Rectal smooth muscle tissue (tissue), 1 donor: ENCODE results near the gene DCDC1.

Source experiments
- H3K27ac ChIP-seq: one replicate; pipeline ENCODE4 v1.7.0; 2013; ENCODE audit warnings: low read depth, low read length, inconsistent platforms
- H3K27me3 ChIP-seq: one replicate; pipeline ENCODE4 v1.7.0; 2013; ENCODE audit warnings: low read length; ENCODE audit not compliant: control insufficient read depth, insufficient read depth
- H3K36me3 ChIP-seq: one replicate; pipeline ENCODE4 v1.7.0; 2013; ENCODE audit warnings: low read length; ENCODE audit not compliant: control insufficient read depth, insufficient read depth
- H3K4me1 ChIP-seq: one replicate; pipeline ENCODE4 v1.7.0; 2013; ENCODE audit warnings: low read length; ENCODE audit not compliant: control insufficient read depth, insufficient read depth
- H3K4me3 ChIP-seq: one replicate; pipeline ENCODE4 v1.7.0; 2013; ENCODE audit warnings: low read length
- H3K9ac ChIP-seq: one replicate; pipeline ENCODE4 v1.7.0; 2013; ENCODE audit warnings: low read length

Gene DCDC1

GRCh38 chr11:31160504-31161422, 208.8 kb downstream of the DCDC1 start:
- Histone ChIP-seq H3K9ac (no peak overlapping the region), H3K27ac (no peak overlapping the region), H3K4me1 (no peaks in the 10 kb centered on the region), H3K36me3 (no peaks in the 10 kb centered on the region), H3K4me3 (no peak overlapping the region), H3K27me3 (no peaks in the 10 kb centered on the region)

- Histone ChIP-seq H3K4me1 (no peaks in the 10 kb centered on the region), H3K36me3 (no peaks in the 10 kb centered on the region), H3K27ac (no peak overlapping the region), H3K4me3 (no peak overlapping the region), H3K9ac (no peak overlapping the region), H3K27me3 (no peaks in the 10 kb centered on the region)
Measured at GRCh38 chr11:31150841-31151240, 218.7 kb downstream of the DCDC1 start.

- H3K4me1 ChIP-seq, result no peaks in the 10 kb centered on the region
- H3K27ac ChIP-seq, result no peak overlapping the region
- H3K36me3 ChIP-seq, result no peaks in the 10 kb centered on the region
- no peak overlapping the region for H3K9ac ChIP-seq
- no peak overlapping the region for H3K4me3 ChIP-seq
- no peaks in the 10 kb centered on the region for H3K27me3 ChIP-seq
Measured at GRCh38 chr11:31150011-31150410, 219.5 kb downstream of the DCDC1 start.

GRCh38 chr11:31141789-31142188, 227.8 kb downstream of the DCDC1 start:
- Histone ChIP-seq H3K36me3 (no peaks in the 10 kb centered on the region), H3K27me3 (no peaks in the 10 kb centered on the region), H3K9ac (no peak overlapping the region), H3K4me1 (no peaks in the 10 kb centered on the region), H3K4me3 (no peak overlapping the region), H3K27ac (no peak overlapping the region)

- H3K9ac ChIP-seq, result no peak overlapping the region
- no peaks in the 10 kb centered on the region for H3K4me1 ChIP-seq
- no peak overlapping the region for H3K4me3 ChIP-seq
- no peaks in the 10 kb centered on the region for H3K27me3 ChIP-seq
- no peak overlapping the region for H3K27ac ChIP-seq
- H3K36me3 ChIP-seq, result no peaks in the 10 kb centered on the region
Measured at GRCh38 chr11:31139479-31139878, 230.1 kb downstream of the DCDC1 start.

- H3K36me3 ChIP-seq, result no peaks in the 10 kb centered on the region
Measured at GRCh38 chr11:31132531-31133421, 236.8 kb downstream of the DCDC1 start.

GRCh38 chr11:31131760-31132159, 237.8 kb downstream of the DCDC1 start:
- Histone ChIP-seq H3K9ac (no peak overlapping the region), H3K4me3 (no peak overlapping the region), H3K27me3 (no peaks in the 10 kb centered on the region), H3K36me3 (no peaks in the 10 kb centered on the region), H3K4me1 (no peaks in the 10 kb centered on the region), H3K27ac (no peak overlapping the region)

More at GRCh38 chr11:31132531-31133421, 236.8 kb downstream of the DCDC1 start:
- H3K4me3 ChIP-seq, result no peak overlapping the region
- H3K4me1 ChIP-seq, result no peaks in the 10 kb centered on the region
- H3K27ac ChIP-seq, result no peak overlapping the region
- no peak overlapping the region for H3K9ac ChIP-seq
- H3K27me3 ChIP-seq, result no peaks in the 10 kb centered on the region

GRCh38 chr11:31127290-31127689, 242.2 kb downstream of the DCDC1 start:
- Histone ChIP-seq H3K36me3 (no peaks in the 10 kb centered on the region), H3K9ac (no peak overlapping the region), H3K4me1 (no peaks in the 10 kb centered on the region), H3K27ac (no peak overlapping the region), H3K27me3 (no peaks in the 10 kb centered on the region), H3K4me3 (no peak overlapping the region)

- Histone ChIP-seq H3K4me3 (no peak overlapping the region), H3K27me3 (no peaks in the 10 kb centered on the region), H3K27ac (no peak overlapping the region), H3K9ac (no peak overlapping the region), H3K36me3 (no peaks in the 10 kb centered on the region), H3K4me1 (no peaks in the 10 kb centered on the region)
Measured at GRCh38 chr11:31120428-31120827, 249.1 kb downstream of the DCDC1 start.

- no peak overlapping the region for H3K27ac ChIP-seq
- no peaks in the 10 kb centered on the region for H3K4me1 ChIP-seq
- no peaks in the 10 kb centered on the region for H3K27me3 ChIP-seq
- H3K9ac ChIP-seq, result no peak overlapping the region
- H3K4me3 ChIP-seq, result no peak overlapping the region
- H3K36me3 ChIP-seq, result no peaks in the 10 kb centered on the region
Measured at GRCh38 chr11:31118566-31118965, 251.0 kb downstream of the DCDC1 start.

- H3K4me3 ChIP-seq, result no peak overlapping the region
- H3K36me3 ChIP-seq, result no peaks in the 10 kb centered on the region
- no peak overlapping the region for H3K27ac ChIP-seq
- no peak overlapping the region for H3K9ac ChIP-seq
- H3K27me3 ChIP-seq, result no peaks in the 10 kb centered on the region
- no peaks in the 10 kb centered on the region for H3K4me1 ChIP-seq
Measured at GRCh38 chr11:31117038-31117437, 252.5 kb downstream of the DCDC1 start.

GRCh38 chr11:31114442-31114841, 255.1 kb downstream of the DCDC1 start:
- H3K27me3 ChIP-seq, result no peaks in the 10 kb centered on the region
- H3K9ac ChIP-seq, result no peak overlapping the region
- no peaks in the 10 kb centered on the region for H3K4me1 ChIP-seq
- H3K27ac ChIP-seq, result no peak overlapping the region
- H3K4me3 ChIP-seq, result no peak overlapping the region
- H3K36me3 ChIP-seq, result no peaks in the 10 kb centered on the region
